ENCODE data around the gene ARL16. TPM values are rescaled to one million over a fixed set of nuclear protein-coding genes. Genes with fewer than 3 reads are reported as not detected.

Gene ARL16
- 10 to 100 TPM; 14.9 to 15.4 TPM for total RNA-seq

- peak; percentile 98 for DNase-seq
- Mint-ChIP-seq H3K4me3 (peak within 1 kb of the TSS; percentile 81), H3K36me3 (peaks cover 18% of the 10 kb centered on the region), H3K4me1 (peaks cover 32% of the 10 kb centered on the region), H3K27ac (peak within 1 kb of the TSS; percentile 83), H3K9me3 (ENCODE audit: low read depth) (no peaks in the 10 kb centered on the region), H3K27me3 (no peaks in the 10 kb centered on the region)
- CTCF ChIA-PET: interaction anchor here (0.6 to 2.3 kb wide), 11 partner anchors 8 to 354 kb away, joined by 3 to 10 read pairs (median 5); partner anchors contain the start of genes CCDC137, DCXR, MRPL12 and OXLD1
- ATAC-seq: peak; percentile 98
These were observed at the start of gene ARL16, which contains the start of gene HGS for GRCh38 chr17:81683584-81684441. TSS of gene ARL16 (minus strand) at chr17:81683797. CDS start at chr17:81683753, 44 bp downstream. TSS of gene HGS (plus strand) at chr17:81684011. CDS start at chr17:81684067, 56 bp downstream.

- no peaks in the 10 kb centered on the region for H3K4me1 Mint-ChIP-seq
- peaks cover 12% of the 10 kb centered on the region for H3K27me3 Mint-ChIP-seq
- no peaks in the 10 kb centered on the region for H3K36me3 Mint-ChIP-seq
- H3K4me3 Mint-ChIP-seq: no peak overlapping the region
- no peak overlapping the region for H3K27ac Mint-ChIP-seq
- ATAC-seq (no peak), DNase-seq (no peak)
- CTCF ChIA-PET: no interaction called here
- H3K9me3 Mint-ChIP-seq (ENCODE audit: low read depth): no peaks in the 10 kb centered on the region
These were observed 43.9 kb upstream of the ARL16 start for GRCh38 chr17:81727324-81728031.

- no peak overlapping the region for H3K27ac Mint-ChIP-seq
- H3K4me1 Mint-ChIP-seq: no peaks in the 10 kb centered on the region
- ATAC-seq (no peak), DNase-seq (no peak)
- H3K4me3 Mint-ChIP-seq: no peak overlapping the region
- CTCF ChIA-PET: interaction anchor here (1.1 kb wide), 1 partner anchor 13 kb away, joined by 6 read pairs; the partner anchor contains the start of gene SLC25A10
- no peaks in the 10 kb centered on the region for H3K9me3 Mint-ChIP-seq (ENCODE audit: low read depth)
- no peaks in the 10 kb centered on the region for H3K36me3 Mint-ChIP-seq
- H3K27me3 Mint-ChIP-seq: peaks cover 2% of the 10 kb centered on the region
These were observed 42.4 kb upstream of the ARL16 start for GRCh38 chr17:81726004-81726403.

GRCh38 chr17:81725439-81725838 is 41.8 kb upstream of the ARL16 start:
- Mint-ChIP-seq H3K4me1 (no peaks in the 10 kb centered on the region), H3K27me3 (peaks cover 2% of the 10 kb centered on the region), H3K36me3 (no peaks in the 10 kb centered on the region), H3K4me3 (no peak overlapping the region), H3K27ac (no peak overlapping the region), H3K9me3 (ENCODE audit: low read depth) (no peaks in the 10 kb centered on the region)
- DNase-seq (no peak), ATAC-seq (no peak)
- CTCF ChIA-PET: interaction anchor here (0.7 to 1.1 kb wide), 3 partner anchors 13 to 734 kb away, joined by 3 to 6 read pairs (median 3); partner anchors contain the start of gene SLC25A10

GRCh38 chr17:81723651-81724209 is 40.1 kb upstream of the ARL16 start:
- Mint-ChIP-seq H3K36me3 (peaks cover 1% of the 10 kb centered on the region), H3K4me3 (no peak overlapping the region), H3K27ac (no peak overlapping the region), H3K4me1 (no peaks in the 10 kb centered on the region), H3K9me3 (ENCODE audit: low read depth) (no peaks in the 10 kb centered on the region), H3K27me3 (peaks cover 2% of the 10 kb centered on the region)
- DNase-seq: no peak
- CTCF ChIA-PET: interaction anchor here (0.7 to 2.8 kb wide), 2 partner anchors 11 to 114 kb away, joined by 3 to 8 read pairs; partner anchors contain the start of gene SLC25A10
- ATAC-seq: no peak

- Mint-ChIP-seq H3K9me3 (ENCODE audit: low read depth) (no peaks in the 10 kb centered on the region), H3K4me1 (no peaks in the 10 kb centered on the region), H3K27me3 (peaks cover 2% of the 10 kb centered on the region), H3K36me3 (peaks cover 3% of the 10 kb centered on the region), H3K27ac (no peak overlapping the region), H3K4me3 (no peak overlapping the region)
- CTCF ChIA-PET: interaction anchor here (0.5 to 2.8 kb wide), 5 partner anchors 10 to 128 kb away, joined by 3 to 8 read pairs (median 3); partner anchors contain the start of gene SLC25A10
- DNase-seq: no peak
- peak; percentile 27 for ATAC-seq
These were observed 38.9 kb upstream of the ARL16 start for GRCh38 chr17:81722184-81723120.

GRCh38 chr17:81720267-81721071 is 36.9 kb upstream of the ARL16 start:
- Mint-ChIP-seq H3K27me3 (peaks cover 2% of the 10 kb centered on the region), H3K4me1 (no peaks in the 10 kb centered on the region), H3K9me3 (ENCODE audit: low read depth) (no peaks in the 10 kb centered on the region), H3K27ac (no peak overlapping the region), H3K4me3 (no peak overlapping the region), H3K36me3 (peaks cover 3% of the 10 kb centered on the region)
- DNase-seq (no peak), ATAC-seq (no peak)
- CTCF ChIA-PET: interaction anchor here (2.8 kb wide), 1 partner anchor 8 kb away, joined by 8 read pairs; the partner anchor contains the start of gene SLC25A10

- ATAC-seq: no peak
- no peaks in the 10 kb centered on the region for H3K9me3 Mint-ChIP-seq (ENCODE audit: low read depth)
- CTCF ChIA-PET: no interaction called here
These were observed 36.0 kb upstream of the ARL16 start for GRCh38 chr17:81719410-81720266.

GRCh38 chr17:81717766-81718089 is 34.1 kb upstream of the ARL16 start:
- CTCF ChIA-PET: no interaction called here
- H3K36me3 Mint-ChIP-seq: peaks cover 3% of the 10 kb centered on the region
- H3K4me3 Mint-ChIP-seq: no peak overlapping the region
- H3K27me3 Mint-ChIP-seq: no peaks in the 10 kb centered on the region
- H3K27ac Mint-ChIP-seq: no peak overlapping the region
- H3K4me1 Mint-ChIP-seq: peaks cover 12% of the 10 kb centered on the region
- H3K9me3 Mint-ChIP-seq (ENCODE audit: low read depth): no peaks in the 10 kb centered on the region
- no peak for ATAC-seq
- DNase-seq: no peak

More at GRCh38 chr17:81719410-81720266, 36.0 kb upstream of the ARL16 start:
- peaks cover 3% of the 10 kb centered on the region for H3K36me3 Mint-ChIP-seq
- H3K4me1 Mint-ChIP-seq: peaks cover 2% of the 10 kb centered on the region
- H3K27ac Mint-ChIP-seq: no peak overlapping the region
- no peak for DNase-seq
- peaks cover 2% of the 10 kb centered on the region for H3K27me3 Mint-ChIP-seq
- H3K4me3 Mint-ChIP-seq: no peak overlapping the region

- H3K9me3 Mint-ChIP-seq (ENCODE audit: low read depth): no peaks in the 10 kb centered on the region
- ATAC-seq: no peak
- no peak overlapping the region for H3K27ac Mint-ChIP-seq
- CTCF ChIA-PET: no interaction called here
- no peak for DNase-seq
- H3K27me3 Mint-ChIP-seq: no peaks in the 10 kb centered on the region
- H3K4me1 Mint-ChIP-seq: peaks cover 14% of the 10 kb centered on the region
- peaks cover 3% of the 10 kb centered on the region for H3K36me3 Mint-ChIP-seq
- no peak overlapping the region for H3K4me3 Mint-ChIP-seq
These were observed 33.6 kb upstream of the ARL16 start for GRCh38 chr17:81717049-81717765.

GRCh38 chr17:81716674-81716996 is 33.0 kb upstream of the ARL16 start:
- Mint-ChIP-seq H3K36me3 (peaks cover 3% of the 10 kb centered on the region), H3K4me3 (no peak overlapping the region), H3K27ac (no peak overlapping the region), H3K9me3 (ENCODE audit: low read depth) (no peaks in the 10 kb centered on the region), H3K27me3 (no peaks in the 10 kb centered on the region), H3K4me1 (peaks cover 15% of the 10 kb centered on the region)
- DNase-seq (no peak), ATAC-seq (no peak)
- CTCF ChIA-PET: no interaction called here
